HS-27A (cell line): ENCODE measurements around the gene BEAN1.
A peak's percentile ranks its signal among the peaks of the same experiment; 100 is the strongest.
"Not testable (repeated sequence)": the region's sequence is repeated elsewhere in the genome, so short reads cannot be mapped to it uniquely, and the experiment has no call there.

Source experiments
- DNase-seq: peaks from one replicate; pipeline ENCODE4 v3.0.0-alpha.2; 2012; ENCODE audit warnings: low read depth, missing footprints

Gene BEAN1

DNA sequence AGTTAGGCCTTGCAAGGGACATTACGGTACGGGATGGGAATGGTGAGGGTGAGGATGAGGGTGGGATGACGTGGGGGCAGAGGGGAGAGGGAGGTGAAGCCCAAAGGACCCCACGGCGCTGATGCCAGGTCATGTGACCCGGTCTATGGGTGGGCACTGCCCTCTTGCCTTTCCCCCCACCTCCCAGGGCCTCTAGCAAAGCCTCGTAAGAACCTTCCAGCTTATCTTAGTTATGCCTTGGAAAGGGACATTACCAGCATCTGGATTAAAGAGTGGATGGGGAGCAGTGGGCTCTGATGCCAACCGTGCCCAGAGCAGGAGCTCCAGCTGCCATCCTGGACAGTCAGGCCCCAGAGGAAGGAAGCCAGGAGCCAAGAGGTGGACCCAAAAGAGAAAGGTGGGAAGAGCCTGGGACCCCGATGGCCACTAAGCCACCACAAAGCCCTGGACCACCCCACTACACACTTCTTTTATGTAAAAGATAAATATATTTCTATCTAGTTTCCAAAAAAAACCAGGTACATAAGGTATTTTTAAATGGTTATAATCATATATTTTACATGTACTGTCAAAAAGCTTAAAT lies 81.9 kb downstream of the BEAN1 start:
- no peak for DNase-seq

DNA sequence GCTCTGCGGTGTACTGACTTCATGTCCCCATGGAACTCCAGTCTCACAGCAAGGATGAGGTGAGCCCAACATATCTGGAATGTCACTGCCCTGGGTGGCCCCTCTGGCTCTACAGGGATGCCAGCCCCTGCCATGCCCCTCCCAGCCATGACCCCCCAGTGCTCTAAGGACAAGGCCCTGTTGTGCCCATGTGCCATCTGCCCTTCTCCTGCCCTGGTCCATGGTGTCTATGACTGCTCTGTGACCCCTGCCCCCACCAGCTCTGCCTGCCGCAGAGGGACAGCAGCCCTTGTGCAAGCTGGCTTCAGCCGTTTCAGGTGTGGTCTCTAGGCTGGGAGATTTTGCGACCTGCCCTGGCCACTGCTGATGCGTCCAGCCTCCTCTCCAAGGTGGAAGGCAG lies 82.5 kb downstream of the BEAN1 start:
- DNase-seq, result no peak

DNA sequence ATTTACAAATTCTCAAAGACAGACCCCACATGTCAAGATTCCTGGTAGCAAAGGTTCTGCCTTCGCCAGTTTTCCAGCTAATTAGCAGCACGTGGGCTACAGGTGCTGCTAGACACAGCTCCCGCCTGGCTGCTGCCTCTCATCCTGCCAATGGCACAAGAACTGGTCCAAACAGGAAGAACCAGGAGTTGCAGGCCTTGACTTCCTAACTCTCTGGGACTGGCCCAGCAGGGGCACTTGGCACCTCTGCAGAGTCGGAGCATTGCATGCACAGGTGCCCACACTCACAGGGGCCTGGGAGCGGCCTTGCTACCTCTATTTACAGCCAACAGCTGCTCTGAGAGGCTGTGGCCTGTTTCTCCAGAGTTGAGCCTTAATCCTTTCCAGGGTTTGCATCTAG lies 83.2 kb downstream of the BEAN1 start:
- DNase-seq, result no peak

DNA sequence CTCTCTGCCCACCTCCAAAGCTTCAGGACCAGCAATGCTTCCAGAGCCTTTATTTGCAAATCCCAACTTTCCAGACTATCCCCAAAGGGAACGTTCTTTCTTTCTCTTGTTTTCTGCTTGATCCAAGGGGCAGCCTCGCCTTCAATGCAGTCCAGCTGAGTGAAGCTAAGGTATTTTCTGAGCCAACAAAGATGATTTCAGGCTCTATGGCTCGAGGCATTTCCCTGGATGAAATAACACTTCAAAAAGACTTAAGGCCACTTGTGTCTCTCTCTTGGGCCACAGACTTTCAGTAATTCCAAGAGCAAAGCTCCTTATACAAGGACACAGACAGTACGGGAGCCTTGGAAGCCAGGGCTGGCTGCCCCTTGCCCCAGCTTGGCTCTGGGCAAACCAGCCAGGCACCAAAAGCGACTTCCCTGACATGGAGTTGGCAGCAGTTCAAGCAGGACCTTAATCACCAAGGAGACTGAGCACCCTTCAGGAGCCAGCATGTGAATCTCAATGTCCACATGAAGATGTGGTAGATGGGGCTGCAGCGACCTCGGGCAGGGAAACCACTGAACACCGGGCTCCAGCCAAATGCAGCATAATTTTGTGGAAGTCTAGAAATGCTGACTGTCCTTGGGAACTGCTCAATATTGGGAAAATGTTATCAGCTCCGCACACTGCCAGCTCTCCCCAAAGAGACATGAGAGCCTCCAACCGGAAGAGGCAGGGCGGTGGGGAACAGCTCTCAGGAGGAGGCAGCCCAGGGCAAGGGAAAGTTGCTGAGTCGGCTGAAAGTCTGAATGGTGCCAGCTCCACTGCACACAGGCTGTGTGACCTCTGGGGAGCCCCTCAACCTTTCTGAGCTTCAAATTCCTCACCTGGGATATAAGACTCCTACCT lies 83.9 kb downstream of the BEAN1 start:
- DNase-seq, result no peak

DNA sequence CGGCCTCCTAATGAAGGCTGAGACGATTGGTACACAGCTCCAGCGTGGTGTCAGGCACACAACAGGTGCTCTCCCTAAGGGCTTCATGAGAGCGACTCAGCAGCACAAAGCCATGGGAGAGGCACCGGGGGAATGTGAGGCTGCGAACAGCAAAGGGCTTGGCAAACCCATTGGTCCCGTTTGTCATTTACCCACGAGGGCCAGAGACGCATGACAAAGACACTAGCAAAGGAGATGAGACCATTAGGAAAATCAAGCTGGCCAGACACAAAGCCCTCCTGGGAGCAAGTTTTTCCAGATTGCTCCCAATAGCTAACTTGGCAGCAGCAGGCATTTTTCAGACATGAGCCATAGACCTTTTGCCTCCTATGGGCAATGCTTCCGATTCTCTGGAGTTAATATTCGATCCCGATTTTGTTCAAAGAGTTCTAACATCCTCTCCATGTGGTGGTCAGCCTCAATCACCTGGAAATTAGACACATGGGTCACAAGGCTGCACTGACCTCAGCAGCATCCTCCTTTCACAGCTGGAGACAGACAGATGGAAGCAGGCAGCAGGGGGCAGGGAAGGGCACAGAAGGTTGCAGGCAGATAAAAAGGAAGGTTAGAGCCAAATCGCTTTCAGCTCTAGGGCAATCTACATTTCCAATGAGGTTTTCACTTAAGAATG lies 84.6 kb downstream of the BEAN1 start:
- peak; percentile 45 for DNase-seq

DNA sequence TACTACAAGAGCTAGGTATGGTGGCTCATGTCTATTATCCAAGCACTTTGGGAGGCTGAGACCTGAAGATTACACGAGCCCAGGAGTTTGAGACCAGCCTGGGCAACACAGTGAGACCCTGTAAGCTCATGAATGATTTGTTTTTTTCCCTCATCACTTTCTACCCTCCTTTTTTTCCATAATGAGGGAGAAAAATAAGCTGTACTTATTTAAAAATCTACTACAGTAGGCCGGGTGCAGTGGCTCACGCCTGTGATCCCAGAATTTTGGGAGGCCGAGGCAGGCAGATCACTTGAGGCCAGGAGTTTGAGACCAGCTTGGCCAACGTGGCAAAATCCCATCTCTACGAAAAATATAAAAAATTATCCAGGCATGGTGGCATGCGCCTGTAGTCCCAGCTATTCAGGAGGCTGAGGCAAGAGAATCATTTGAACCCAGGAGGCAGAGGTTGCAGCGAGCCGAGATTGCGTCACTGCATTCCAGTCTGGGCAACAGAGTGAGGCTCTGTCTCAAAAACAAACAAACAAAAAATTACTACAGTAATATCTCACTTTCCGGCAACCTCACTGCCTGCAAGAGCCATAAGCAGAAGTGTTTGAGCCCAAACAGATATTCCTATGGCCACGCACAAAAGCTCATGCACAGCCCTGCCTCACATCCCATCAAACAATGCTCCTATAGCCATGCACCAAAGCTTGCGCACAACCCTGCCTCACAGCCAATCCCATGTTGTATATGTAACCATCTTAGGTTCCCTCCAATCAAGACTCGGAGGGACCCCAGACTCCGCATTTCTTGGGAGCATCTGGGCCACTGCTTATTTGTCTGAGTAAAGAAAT lies 85.4 kb downstream of the BEAN1 start:
- no peak for DNase-seq

DNA sequence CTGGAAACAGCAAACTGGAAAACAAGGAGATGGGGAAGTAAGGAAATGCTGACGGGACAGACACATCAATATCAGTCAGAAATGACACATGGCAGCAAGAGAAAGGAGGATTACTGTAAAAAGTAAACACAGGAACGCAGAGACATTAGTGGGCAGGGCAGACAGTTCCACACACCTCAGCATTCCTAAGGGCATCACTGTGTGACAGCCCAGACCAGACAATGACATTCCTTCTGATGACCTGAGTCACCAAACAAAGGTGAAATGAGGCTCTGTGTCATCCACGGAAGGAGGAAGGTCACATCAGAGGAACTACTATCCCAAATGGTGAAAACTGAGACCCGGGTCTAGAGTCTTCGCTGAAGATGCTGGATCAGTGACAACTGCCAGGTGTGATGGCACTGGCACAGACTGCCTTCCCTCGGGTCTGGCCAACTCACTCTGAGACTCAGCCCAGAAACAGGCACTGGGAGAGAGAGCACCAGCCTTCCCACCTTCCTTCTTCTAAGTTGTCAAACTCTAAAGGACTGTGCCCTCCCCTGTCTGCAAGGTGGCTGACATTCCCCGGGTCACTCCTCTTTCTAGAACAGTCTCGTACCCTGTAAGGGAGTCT lies 86.1 kb downstream of the BEAN1 start:
- DNase-seq, result no peak

DNA sequence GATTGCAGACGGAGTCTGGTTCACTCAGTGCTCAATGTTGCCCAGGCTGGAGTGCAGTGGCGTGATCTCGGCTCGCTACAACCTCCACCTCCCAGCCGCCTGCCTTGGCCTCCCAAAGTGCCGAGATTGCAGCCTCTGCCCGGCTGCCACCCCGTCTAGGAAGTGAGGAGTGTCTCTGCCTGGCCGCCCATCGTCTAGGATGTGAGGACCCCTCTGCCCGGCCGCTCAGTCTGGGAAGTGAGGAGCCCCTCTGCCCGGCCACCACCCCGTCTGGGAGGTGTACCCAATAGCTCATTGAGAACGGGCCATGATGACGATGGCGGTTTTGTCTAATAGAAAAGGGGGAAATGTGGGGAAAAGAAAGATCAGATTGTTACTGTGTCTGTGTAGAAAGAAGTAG lies 87.3 kb downstream of the BEAN1 start:
- not testable (repeated sequence) for DNase-seq

DNA sequence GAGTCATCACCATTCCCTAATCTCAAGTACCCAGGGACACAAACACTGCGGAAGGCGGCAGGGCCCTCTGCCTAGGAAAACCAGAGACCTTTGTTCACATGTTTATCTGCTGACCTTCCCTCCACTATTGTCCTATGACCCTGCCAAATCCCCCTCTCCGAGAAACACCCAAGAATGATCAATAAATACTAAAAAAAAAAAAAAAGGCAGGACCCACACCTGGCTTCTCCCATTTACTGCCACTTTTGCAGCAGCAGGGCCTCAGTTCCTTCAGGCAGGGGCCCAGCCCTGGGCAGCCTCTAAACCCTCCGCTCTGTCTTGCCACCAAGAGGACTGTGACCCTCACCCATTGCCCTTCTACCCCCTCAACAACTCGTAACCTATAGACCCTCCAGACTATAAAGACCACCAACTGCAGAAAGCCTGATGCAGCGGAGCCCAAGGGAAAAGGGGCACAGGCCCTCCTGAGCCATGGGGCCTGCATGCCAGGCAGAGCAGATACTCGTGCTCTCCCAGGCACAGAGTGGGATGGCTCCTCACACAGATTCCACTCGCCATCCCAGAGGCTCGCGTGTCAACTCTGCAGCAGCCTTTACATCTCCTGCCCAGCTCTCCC lies 88.0 kb downstream of the BEAN1 start:
- DNase-seq, result not testable (repeated sequence)

DNA sequence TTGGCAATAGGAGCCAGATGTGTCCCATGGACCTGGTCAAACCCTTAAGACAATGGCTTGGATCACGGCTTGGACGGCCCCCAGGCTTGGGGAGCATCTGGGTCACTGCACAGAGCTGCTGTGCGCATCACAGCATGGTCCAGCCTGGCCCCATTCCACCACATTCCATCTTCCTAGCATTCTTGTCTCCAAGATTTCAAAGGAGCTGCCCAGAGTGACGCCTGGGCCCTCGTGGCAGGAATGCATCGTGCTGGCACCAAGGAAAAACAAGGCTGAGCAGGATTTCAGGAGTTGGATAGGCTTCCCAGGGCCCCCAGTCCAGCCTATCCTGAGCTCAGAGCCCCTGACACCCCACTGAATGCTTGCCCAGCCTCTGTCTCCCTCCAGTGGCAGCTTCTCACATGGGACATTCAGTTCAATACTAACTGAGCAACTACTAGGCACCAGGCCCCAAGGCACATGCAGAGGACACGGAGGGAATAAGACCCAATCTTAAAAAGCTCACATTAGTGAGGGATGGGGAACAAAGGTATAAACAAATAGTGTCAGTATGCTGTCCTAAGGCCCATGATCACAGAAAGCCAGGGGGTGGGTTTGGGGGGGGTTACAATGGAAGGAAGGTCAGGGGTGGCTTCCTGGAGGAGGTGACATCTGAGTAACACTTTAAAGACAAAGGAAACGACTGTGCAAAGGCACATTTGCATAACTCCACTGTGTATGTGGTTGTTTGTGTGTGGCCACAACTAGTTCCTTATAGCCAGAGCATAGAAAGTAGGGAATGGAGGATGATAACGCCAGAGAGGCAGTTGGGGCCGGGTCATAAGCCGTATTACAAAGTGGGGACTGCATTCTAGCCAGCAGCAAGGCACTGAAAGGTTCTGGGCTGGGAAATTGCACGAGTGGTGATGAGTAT lies 88.8 kb downstream of the BEAN1 start:
- DNase-seq, result peak; percentile 72

DNA sequence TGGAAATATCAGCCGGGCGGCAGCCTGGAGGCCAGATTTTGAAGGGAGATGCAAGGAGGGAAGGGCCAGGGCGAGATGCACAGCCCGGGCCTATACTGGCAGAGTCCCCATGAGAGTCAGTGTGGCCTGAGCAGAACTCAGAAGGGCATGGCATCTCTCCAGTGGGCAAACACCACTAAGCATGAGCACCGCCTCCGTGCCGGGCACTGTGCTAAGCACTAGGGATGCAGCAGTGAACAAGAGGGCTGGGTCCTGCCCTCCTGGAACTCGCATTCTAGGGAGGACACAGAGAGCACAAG lies 89.4 kb downstream of the BEAN1 start:
- no peak for DNase-seq

DNA sequence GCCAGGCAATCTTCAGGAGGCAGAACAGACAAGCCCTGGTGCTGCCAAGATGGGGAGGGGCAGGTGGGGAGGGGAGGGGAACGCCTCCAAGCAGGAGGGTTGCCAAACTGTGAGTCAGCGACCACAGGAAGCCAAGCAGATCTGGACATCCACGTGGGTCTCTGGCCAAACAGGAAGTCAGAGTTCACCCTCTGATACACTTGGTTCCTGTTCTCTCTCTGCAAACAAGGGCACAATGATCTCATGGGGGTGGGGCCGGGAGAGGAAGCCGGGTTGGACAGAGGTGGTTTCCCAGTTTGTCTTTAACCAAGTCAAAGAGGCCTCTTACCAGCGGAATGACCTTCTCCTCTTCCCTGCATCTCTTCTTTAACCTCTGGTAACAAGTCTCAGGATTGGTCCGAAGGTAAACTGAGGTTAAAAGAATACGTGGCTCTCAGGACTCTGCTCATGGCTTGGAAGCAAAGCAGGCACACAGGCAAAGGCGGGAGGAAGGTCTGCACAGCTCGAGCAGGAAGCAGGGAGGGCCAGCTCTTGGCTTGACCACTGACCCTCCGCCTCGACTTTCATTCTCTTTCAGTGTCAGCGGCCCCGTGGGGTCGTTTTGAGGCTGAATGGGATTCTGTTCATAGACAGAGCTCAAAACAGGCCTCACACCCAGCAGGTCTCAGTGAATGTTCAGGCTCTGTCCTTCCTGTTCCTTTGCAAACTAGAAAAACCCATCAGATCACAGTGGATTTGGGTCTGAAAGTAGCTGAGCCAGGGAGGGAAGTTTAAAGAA lies 89.9 kb downstream of the BEAN1 start:
- DNase-seq, result peak; percentile 98

DNA sequence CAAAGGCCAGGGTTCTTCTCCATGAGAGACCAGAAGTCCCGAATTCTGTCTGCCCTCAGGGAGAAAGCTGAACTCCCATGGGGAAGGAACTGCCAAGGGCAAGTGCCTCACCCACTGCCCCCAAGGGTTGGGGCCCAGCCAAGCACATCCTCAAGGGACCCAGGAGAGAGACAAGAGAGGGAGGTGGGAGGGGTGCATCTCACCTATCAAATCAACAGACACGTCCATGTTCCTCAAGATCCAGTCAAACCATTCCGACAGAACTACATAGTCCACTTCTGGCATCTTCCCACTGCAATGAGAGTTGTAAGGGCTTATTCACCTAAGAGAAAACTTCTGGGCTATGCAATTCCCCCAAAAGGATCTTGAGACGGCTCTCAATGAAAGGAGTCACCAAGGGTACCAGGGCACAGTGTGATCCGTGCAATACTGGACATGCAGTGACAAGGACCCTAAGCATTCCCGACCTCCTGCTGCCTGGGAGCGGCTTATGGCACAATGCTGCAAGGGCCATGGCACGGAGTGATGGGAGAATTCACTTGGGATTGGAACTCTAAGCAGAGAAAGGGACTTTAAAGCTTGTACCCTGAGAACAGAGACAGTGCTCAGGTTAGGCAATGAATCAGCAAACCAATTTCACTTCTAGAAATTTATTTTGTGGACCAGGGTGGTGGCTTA lies 90.6 kb downstream of the BEAN1 start:
- DNase-seq, result no peak

DNA sequence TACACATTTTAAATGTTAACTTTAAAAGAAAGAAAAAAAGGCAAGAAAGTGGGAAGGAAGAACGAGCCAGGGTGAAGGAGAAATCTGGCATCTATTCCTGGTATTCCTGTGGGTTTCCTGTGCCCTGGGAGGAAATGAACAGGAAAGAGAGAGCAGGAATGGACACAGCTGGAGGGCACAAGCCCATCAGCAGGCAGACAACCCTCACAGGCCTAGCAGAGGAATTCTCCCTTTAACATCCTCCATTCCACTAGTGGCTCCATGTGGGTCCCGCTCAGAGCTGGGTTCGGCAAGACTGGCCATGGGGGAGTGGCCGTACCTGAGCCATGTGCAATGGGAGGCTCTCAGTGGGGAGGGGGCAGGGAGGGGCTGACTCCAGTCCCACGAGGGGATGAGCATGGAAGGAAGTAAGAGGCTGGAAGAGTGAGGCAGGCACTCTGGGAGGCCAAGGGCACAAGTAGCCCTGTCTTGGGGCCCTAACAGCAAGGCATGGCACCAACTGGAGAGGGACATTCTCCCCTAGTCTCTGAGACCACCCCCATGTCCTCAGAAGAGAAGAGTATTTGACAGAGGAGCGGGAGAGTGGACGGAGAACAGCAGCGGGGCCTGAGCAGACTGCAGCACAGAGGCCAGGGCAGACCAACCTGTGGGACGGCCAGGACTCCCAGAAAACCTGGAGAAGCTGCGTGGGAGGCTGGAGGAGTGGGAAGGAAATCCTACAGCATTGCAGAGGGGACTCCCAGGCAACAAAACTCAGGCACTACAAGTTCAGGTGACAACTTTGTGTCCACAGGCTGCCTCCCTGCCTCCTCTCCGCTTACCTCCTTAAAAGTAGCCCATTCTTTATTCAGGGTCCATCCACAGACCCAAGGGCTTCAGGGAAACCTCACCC lies 92.6 kb downstream of the BEAN1 start:
- DNase-seq, result no peak

DNA sequence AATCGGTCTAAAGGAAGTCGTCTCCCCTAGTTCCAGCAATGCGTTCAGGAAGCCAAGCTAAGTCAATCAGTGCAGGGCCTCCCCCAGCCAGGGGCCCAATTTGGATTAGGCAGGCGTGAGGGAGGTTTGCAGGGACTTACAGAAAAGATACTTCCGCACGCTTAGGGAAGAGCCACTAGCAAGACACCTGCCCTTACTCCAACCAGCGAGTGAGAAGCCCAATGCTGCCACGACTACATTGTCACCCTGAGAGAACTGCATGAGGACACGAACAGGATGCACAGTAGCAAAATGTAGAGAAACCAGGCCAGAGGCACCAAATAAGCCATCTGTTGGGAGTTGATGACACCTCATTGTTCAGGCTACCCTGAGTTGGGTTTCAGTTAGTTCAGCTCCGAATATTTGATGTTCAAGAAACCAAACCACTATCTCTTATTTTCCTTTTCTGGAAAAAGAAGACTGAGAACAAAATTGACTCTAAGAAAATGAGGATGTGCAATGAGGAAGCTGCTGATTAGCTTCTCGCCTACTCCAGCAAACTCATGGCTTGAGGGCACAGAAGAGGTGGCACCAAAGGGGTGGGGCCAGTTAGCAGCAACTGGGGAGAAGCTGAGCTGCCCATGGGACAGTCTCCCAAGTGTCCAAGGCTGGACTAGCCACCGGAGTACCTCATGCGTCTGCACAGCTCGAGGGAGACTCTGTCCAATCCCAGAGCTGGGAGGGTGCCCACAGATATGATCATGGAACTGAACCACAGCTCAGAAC lies 93.5 kb downstream of the BEAN1 start:
- no peak for DNase-seq

DNA sequence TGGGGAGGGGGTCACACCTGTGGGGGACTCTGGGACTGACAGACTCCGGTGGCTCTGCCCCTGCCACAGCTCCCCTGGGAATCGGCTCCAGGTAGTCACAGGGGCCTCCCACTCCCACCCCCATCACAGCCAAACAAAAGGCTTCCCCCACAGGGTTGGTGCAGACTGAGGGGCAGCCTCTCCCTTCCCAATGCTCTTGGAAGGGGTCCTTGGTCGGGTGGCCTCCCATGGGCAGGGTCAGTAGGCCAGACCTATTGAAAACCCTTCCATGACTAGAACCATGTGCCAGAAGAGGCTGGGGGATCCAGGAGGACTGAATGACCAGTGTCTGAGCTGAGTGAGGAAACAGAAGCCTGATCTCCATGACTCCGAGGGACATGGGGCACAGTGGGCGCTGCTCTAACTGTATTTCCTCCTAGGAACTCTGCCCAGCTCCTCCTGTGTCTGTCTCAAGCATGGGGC lies 94.2 kb downstream of the BEAN1 start:
- DNase-seq, result no peak
